ENCODE results near the gene TNFRSF12A. TPM values are rescaled to one million over a fixed set of nuclear protein-coding genes. Genes with fewer than 3 reads are reported as not detected.
A peak's percentile ranks its signal among the peaks of the same experiment; 100 is the strongest.

Gene TNFRSF12A
- total RNA-seq, 2 experiments from 2014 or later = 2.9 TPM

DNA sequence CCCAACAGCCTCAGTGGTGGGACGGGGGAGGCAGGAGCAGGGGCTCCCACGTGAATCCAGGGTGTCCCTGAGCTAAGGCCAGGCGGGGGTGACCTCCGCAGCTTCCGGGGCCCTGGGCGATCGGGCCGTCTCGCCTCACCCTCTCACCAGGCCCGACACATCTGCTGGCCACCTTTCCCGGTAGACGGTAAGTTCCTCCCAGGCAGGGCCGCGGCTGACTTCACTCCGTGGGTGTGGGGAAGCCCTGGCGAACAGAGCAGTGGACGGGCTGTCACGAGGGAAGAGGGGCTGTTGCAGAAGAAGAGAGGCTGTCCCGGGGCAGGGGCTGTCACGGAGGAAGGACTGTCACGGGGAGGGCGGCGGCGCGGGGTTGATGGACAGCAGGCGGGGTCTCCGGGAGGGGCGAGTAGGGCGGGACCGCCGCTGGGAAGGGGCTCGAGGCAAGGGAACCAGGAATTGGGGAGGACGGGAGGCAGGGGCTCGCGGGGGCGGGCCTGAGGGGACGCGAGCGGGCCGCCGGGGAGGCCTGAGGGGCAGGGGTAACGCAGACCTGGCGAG is 40.4 kb upstream of the TNFRSF12A start:
- peak overlapping the region; percentile 92 for H3K4me3 Mint-ChIP-seq
- no peaks in the 10 kb centered on the region for H3K36me3 Mint-ChIP-seq
- H3K27me3 Mint-ChIP-seq = peaks cover 6% of the 10 kb centered on the region
- peaks cover 18% of the 10 kb centered on the region for H3K4me1 Mint-ChIP-seq
- peak overlapping the region; percentile 93 for H3K27ac Mint-ChIP-seq
- no peak for DNase-seq
- peak; percentile 6 for ATAC-seq (ENCODE audit: low read depth)
- no peaks in the 10 kb centered on the region for H3K9me3 Mint-ChIP-seq
- POLR2A ChIA-PET = interaction anchor here (0.6 to 4.1 kb wide), 15 partner anchors 9 to 203 kb away, joined by 3 to 46 read pairs (median 5); partner anchors contain the start of genes ELOB, FLYWCH1, HCFC1R1 and PAQR4

DNA sequence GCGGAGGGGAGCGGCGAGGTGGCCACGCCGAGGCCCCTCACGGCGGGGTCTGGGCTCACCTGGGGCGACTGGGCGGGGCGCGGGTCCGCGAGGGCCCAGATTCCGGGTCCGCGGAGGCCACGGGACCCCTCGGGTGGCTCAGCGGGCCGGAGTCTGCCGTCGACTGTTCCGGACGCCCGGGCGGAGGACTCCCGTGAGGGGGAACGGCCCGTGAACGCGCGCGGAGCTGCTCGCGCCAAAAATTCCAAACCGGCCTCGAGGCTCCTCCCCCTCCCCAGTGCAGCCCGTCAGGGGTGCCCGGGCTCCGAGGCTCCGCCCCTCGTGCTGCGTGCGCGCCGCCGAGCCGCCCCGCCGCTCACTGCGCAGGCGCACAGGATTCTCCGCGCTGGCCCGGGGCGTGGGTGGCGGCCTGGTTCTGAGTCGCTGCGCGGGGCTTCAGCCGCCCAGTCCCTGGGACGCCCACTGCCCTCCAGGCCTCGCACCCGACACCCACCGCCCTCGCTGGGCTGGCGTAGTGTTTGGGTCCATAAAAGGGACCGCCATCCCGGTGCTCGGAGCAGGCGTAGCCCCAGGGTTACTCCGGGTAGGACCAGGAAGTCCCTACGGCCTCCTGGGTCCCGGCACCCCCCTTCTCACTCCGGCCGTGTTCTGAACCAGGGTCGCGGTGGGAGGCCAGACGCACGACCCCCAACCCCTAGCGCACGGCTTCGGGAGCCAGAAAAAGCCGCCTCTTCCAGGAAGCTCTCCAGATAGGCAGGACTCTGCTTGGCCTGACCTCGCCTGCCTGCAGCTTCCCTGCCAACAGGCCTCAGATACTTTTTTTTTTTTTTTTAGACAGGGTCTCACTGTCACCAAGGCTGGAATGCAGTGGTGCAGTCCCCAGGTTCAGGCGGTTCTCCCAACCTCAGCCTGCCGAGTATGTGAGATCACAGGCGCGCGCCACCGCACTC is 39.7 kb upstream of the TNFRSF12A start, which contains the start of gene PKMYT1:
PKMYT1 (minus strand) TSS at position 220 of the 950 bp plus-strand sequence. CDS start 789 bp downstream, outside the sequence.
- Mint-ChIP-seq H3K4me1 (peaks cover 18% of the 10 kb centered on the region), H3K27me3 (peaks cover 6% of the 10 kb centered on the region), H3K9me3 (no peaks in the 10 kb centered on the region), H3K4me3 (peak within 1 kb of the TSS; percentile 92), H3K36me3 (no peaks in the 10 kb centered on the region), H3K27ac (peak within 1 kb of the TSS; percentile 93)
- POLR2A ChIA-PET = interaction anchor here (0.6 to 4.1 kb wide), 25 partner anchors 10 to 228 kb away, joined by 3 to 46 read pairs (median 4); partner anchors contain the start of genes ELOB, FLYWCH1, FLYWCH2 and HCFC1R1
- peak; percentile 91 for ATAC-seq (ENCODE audit: low read depth)
- peak; percentile 99 for DNase-seq

DNA sequence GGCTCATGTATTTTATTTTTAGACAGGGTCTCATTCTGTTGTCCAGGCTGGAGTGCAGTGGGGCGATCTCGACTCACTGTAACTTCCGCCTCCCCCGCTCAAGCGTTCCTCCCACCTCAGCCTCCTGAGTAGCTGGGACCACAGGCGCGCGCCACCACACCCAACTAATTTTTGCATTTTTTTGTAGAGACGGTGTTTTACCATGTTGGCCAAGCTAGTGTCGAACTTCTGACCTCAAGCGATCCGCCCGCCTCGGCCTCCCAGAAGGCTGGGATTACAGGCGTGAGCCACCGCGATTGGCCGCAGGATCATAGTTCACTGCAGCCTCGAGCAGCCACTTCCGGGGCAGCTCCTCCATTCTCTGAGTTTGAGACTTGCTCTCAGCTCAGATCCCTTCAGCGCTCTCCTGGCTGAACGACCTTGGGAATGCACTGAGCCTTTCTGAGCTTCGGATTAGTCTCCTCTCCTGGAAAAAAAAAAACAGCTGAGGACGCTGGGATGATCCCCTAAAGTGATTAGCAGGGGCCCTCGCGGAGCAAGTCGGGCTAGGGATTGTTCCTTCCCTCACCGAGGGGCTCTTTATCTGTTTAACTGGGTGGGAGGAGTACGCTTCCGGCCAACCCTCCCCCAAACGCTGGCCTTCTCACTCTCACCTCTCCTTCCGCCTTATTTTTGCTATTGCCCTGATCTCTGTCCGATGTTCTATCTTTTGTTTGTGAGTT is 38.8 kb upstream of the TNFRSF12A start:
- Mint-ChIP-seq H3K27me3 (peaks cover 6% of the 10 kb centered on the region), H3K9me3 (no peaks in the 10 kb centered on the region), H3K27ac (peak overlapping the region; percentile 83), H3K4me1 (peaks cover 18% of the 10 kb centered on the region), H3K36me3 (no peaks in the 10 kb centered on the region), H3K4me3 (peak overlapping the region; percentile 87)
- DNase-seq (no peak), ATAC-seq (ENCODE audit: low read depth) (no peak)
- POLR2A ChIA-PET = interaction anchor here (0.6 to 4.1 kb wide), 17 partner anchors 10 to 177 kb away, joined by 3 to 46 read pairs (median 5); partner anchors contain the start of genes HCFC1R1, PAQR4 and THOC6

DNA sequence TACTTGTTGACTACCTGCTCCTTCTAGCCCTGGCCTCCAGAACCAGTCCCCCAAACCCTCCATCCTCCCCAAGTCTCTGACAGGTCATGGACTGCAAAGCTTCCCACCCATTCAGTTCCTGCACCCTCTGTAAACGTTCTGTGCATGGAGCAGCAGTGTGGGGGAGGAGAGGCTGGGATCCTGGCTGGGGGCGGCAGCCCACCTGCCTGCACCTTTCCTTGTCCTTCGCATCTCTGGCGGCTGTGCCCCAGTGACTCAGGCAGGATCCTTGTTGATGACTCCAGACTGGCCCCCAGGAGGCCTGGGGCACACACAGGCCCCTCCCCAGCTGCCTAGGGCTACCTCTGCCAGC is 38.3 kb upstream of the TNFRSF12A start:
- Mint-ChIP-seq H3K9me3 (no peaks in the 10 kb centered on the region), H3K27me3 (peaks cover 6% of the 10 kb centered on the region), H3K4me1 (peaks cover 18% of the 10 kb centered on the region), H3K36me3 (no peaks in the 10 kb centered on the region), H3K4me3 (peak overlapping the region; percentile 87), H3K27ac (peak overlapping the region; percentile 49)
- POLR2A ChIA-PET = interaction anchor here (2.1 to 4.1 kb wide), 5 partner anchors 11 to 52 kb away, joined by 4 to 46 read pairs (median 8); partner anchors contain the start of gene PAQR4
- DNase-seq (no peak), ATAC-seq (ENCODE audit: low read depth) (no peak)

DNA sequence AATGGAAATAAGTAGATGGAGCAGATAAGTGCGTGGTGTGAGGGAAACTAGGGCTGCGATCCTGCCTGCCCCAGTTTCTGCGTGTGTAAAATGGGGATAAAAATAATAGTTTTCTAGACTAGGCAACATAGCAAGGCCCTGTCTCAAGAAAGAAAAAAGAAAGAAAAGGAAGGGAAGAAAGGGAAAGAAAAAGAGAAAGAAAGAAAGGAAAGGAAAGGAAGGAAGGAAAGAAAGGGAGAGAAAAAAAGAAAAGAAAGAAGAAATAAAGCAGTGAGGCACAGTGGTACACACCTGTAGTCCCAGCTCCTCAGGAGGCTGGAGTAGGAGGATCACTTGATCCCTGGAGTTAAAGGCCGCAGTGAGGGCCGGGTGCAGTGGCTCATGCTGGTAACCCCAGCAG is 37.8 kb upstream of the TNFRSF12A start:
- Mint-ChIP-seq H3K4me3 (no peak overlapping the region), H3K27ac (no peak overlapping the region), H3K27me3 (peaks cover 6% of the 10 kb centered on the region), H3K36me3 (no peaks in the 10 kb centered on the region), H3K4me1 (peaks cover 16% of the 10 kb centered on the region), H3K9me3 (no peaks in the 10 kb centered on the region)
- POLR2A ChIA-PET = interaction anchor here (0.7 to 4.1 kb wide), 4 partner anchors 12 to 45 kb away, joined by 3 to 46 read pairs (median 16); partner anchors contain the start of gene PAQR4
- no peak for ATAC-seq (ENCODE audit: low read depth)
- no peak for DNase-seq

DNA sequence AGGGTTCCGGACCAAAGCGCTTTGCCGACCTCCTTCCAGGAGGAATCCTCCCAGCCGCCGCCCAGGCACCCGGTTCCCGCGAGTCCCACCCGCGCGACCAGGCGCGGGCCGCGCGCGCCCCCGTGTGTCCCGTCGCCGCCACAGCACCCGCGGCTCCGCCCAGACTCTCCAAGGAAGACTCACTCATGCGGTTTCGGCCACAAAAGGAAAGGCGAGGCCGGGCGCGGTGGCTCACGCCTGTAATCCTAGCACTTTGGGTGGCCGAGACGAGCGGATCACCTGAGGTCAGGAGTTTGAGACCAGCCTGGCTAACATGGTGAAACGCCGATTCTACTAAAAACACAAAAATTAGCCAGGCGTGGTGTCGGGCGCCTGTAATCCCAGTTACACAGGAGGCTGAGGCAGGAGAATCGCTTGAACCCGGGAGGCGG is 36.4 kb upstream of the TNFRSF12A start:
- Mint-ChIP-seq H3K4me1 (peaks cover 10% of the 10 kb centered on the region), H3K36me3 (no peaks in the 10 kb centered on the region), H3K27me3 (peaks cover 6% of the 10 kb centered on the region), H3K27ac (no peak overlapping the region), H3K4me3 (peak overlapping the region; percentile 55), H3K9me3 (no peaks in the 10 kb centered on the region)
- POLR2A ChIA-PET = interaction anchor here (4.1 kb wide), 1 partner anchor 13 kb away, joined by 46 read pairs; the partner anchor contains the start of gene PAQR4
- peak; percentile 32 for ATAC-seq (ENCODE audit: low read depth)
- peak; percentile 79 for DNase-seq

DNA sequence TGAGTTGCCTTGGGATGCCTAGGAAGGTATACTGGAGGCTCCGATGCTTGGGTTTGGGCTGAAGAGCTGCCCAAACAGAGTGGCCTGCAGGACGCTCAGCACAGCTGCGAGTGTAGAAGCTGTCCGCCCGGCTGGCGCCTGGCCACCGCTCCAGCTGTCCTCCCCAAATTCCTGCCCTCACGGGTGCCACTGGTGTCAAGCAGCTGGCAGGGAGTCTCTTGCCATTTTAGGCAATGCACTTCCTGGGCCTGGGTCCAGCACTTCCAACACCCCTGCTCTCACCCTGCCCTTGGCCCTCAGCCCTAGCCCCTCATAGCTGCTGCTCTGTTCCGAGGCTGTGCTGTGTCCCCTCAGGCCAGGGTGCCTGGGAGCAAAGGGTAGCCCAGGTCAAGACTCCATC is 34.7 kb upstream of the TNFRSF12A start:
- H3K9me3 Mint-ChIP-seq = no peaks in the 10 kb centered on the region
- DNase-seq = no peak
- no peaks in the 10 kb centered on the region for H3K36me3 Mint-ChIP-seq
- ATAC-seq (ENCODE audit: low read depth) = no peak
- no peak overlapping the region for H3K4me3 Mint-ChIP-seq
- peaks cover 8% of the 10 kb centered on the region for H3K4me1 Mint-ChIP-seq
- peaks cover 10% of the 10 kb centered on the region for H3K27me3 Mint-ChIP-seq
- POLR2A ChIA-PET = interaction anchor here (0.9 kb wide), 1 partner anchor 52 kb away, joined by 3 read pairs; no protein-coding TSS in a partner anchor
- no peak overlapping the region for H3K27ac Mint-ChIP-seq

DNA sequence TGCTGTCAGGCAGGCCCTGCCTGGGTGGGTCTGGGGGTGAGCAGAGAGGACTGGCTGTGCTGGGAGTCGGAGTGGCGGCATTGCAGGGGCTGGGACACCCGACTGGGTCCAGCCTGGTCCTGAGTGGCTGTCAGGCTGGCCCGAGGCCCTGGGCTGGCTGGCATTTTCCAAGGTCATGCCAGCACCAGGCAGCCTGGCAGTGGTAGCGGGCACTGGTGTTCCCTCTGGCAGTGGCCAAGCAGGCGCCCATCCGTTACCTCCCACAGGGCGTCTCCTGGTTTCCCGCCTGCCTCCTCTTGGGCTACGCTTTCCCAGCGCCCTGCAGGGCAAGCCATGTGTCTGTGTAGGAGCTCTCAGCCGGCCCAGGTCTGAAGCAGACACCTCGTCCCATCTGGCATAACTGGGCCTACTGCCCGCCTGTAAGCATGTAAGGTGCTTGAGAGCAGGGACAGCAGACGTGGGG is 34.2 kb upstream of the TNFRSF12A start:
- Mint-ChIP-seq H3K9me3 (no peaks in the 10 kb centered on the region), H3K36me3 (no peaks in the 10 kb centered on the region), H3K27ac (no peak overlapping the region), H3K27me3 (peaks cover 10% of the 10 kb centered on the region), H3K4me3 (no peak overlapping the region), H3K4me1 (peaks cover 8% of the 10 kb centered on the region)
- ATAC-seq (ENCODE audit: low read depth) = no peak
- DNase-seq = no peak
- POLR2A ChIA-PET = no interaction called here

DNA sequence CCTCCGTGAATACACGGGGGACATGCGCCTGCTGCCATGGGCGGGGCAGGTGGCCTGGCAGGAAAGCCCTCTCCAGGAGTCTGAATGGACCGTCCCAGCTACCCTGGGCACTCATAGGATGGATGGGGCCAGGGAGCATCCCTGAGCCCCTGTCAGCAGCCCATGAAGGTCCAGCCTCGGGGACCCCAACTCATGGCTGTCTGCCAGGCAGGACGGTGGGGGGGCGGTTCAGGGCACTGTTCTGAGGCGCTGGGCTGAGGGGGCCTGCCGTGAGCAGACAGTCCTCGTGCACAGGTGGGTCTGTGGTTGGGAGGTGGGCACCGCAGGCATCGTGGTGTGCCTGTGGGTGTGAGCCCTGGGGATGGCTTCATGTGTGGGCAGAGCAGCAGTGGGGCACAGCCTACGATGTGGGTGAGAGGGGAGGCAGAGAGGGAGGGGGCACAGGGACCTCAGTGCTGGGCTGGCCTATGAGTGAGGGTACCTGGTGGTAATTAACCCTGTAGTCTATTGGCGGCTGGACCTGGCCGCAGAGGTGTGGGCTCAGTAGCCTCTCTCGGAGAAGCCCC is 33.5 kb upstream of the TNFRSF12A start:
- Mint-ChIP-seq H3K9me3 (no peaks in the 10 kb centered on the region), H3K4me1 (peaks cover 4% of the 10 kb centered on the region), H3K27ac (no peak overlapping the region), H3K27me3 (peaks cover 10% of the 10 kb centered on the region), H3K4me3 (no peak overlapping the region), H3K36me3 (no peaks in the 10 kb centered on the region)
- no peak for ATAC-seq (ENCODE audit: low read depth)
- POLR2A ChIA-PET = no interaction called here
- DNase-seq = no peak

DNA sequence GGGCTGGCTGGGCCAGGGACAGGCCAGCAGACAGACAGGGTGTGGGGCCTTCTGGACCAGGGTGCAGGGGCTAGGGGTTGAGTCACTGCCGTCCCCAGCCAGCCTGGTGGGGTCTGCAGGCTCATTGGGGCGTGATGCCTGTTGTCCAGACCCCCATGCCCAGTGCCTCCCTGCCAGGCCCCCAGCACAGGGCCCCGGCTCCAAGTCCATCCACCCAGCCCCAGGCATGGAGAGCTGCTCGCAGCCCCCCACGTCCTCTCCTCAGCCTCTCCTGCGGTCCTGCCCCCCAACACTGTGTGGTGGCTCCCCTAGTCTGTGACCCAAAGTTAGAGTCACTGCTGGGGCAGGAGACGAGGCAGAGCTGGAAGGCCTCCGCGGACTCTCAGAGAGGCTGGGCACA is 32.9 kb upstream of the TNFRSF12A start:
- H3K4me3 Mint-ChIP-seq = no peak overlapping the region
- H3K9me3 Mint-ChIP-seq = no peaks in the 10 kb centered on the region
- peaks cover 4% of the 10 kb centered on the region for H3K4me1 Mint-ChIP-seq
- H3K36me3 Mint-ChIP-seq = no peaks in the 10 kb centered on the region
- DNase-seq (no peak), ATAC-seq (ENCODE audit: low read depth) (no peak)
- no peak overlapping the region for H3K27ac Mint-ChIP-seq
- H3K27me3 Mint-ChIP-seq = peaks cover 10% of the 10 kb centered on the region
- POLR2A ChIA-PET = no interaction called here

DNA sequence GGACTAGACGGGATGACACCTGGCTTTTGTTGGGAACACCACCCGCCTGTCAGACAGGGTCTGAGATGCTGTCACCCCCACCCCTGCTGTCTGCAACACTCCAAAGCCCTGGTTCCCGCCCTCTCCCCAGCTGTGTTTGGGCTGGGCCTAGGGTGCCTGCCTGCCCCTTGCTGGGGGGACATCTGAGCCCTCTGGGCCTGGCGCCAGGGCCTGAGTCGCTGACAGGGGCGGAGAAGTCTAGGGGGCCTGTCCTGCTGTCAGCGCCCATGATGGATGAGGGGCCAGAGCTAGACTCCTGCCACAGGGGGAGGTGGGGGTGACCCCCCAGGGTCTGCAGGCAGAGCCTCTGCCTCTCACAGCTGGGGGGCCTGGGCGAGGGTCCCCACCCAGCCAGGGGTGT is 32.3 kb upstream of the TNFRSF12A start:
- H3K27me3 Mint-ChIP-seq = peaks cover 10% of the 10 kb centered on the region
- no peak overlapping the region for H3K27ac Mint-ChIP-seq
- H3K9me3 Mint-ChIP-seq = no peaks in the 10 kb centered on the region
- ATAC-seq (ENCODE audit: low read depth) (no peak), DNase-seq (no peak)
- POLR2A ChIA-PET = no interaction called here
- peaks cover 4% of the 10 kb centered on the region for H3K4me1 Mint-ChIP-seq
- H3K36me3 Mint-ChIP-seq = no peaks in the 10 kb centered on the region
- no peak overlapping the region for H3K4me3 Mint-ChIP-seq

DNA sequence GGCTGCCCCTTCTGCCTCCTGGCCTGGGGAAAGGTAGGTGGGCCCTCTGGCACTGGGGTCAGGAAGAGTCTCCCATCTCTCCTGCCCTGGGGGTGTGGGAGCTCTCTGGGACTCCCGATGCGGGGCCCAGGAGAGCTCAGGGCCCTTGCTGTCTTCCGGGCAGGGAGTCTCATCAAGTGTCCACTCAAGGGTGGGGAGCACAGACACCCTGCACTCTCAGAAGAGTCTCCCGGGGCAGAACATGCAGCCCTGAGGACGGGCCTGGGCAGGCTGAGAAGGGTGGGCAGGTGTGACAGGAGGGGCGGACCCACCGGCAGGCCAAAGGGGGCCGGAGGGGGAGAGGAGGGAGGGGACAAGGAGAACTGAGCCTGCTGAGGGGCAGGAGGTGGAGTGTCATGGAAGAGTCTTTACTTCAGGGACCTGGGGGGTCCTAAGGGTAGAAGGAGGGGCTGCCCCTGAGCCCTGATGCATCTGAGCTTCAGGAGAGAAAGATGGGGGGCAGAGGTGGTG is 31.5 kb upstream of the TNFRSF12A start:
- ATAC-seq (ENCODE audit: low read depth) = no peak
- Mint-ChIP-seq H3K27ac (no peak overlapping the region), H3K9me3 (no peaks in the 10 kb centered on the region), H3K36me3 (no peaks in the 10 kb centered on the region), H3K27me3 (peaks cover 7% of the 10 kb centered on the region), H3K4me1 (peaks cover 4% of the 10 kb centered on the region), H3K4me3 (no peak overlapping the region)
- DNase-seq = no peak
- POLR2A ChIA-PET = no interaction called here
